ENCODE measurements around the gene OPTN. TPM values are rescaled to one million over a fixed set of nuclear protein-coding genes. Genes with fewer than 3 reads are reported as not detected.

OPTN gene
- total and polyA plus RNA-seq, 2 experiments from 2014 or later, result 48.7 to 79.4 TPM

- Histone ChIP-seq H3K79me2 (no peaks in the 10 kb centered on the region), H3K27me3 (no peaks in the 10 kb centered on the region), H3K27ac (no peak overlapping the region), H3K9me2 (replicated peaks; ENCODE audit: insufficient read depth) (no peaks in the 10 kb centered on the region), H3K4me3 (no peak overlapping the region), H3K4me1 (ENCODE audit: insufficient read depth) (peaks cover 3% of the 10 kb centered on the region), H4K20me1 (ENCODE audit: insufficient read depth, poor library complexity, severe bottlenecking) (no peaks in the 10 kb centered on the region), H2AFZ (no peak overlapping the region), H3K36me3 (replicated peaks; ENCODE audit: insufficient read depth, low read depth) (no peaks in the 10 kb centered on the region), H3K4me2 (no peak overlapping the region), H3K9me3 (ENCODE audit: low read depth) (no peaks in the 10 kb centered on the region)
- DNase-seq (ENCODE audit: low spot score), result no peak
- TF ChIP-seq CTCF (IDR thresholded peaks at IDR 0.05; ENCODE audit: poor library complexity), result no peak
- no peak for TF ChIP-seq EZH2 (IDR thresholded peaks at IDR 0.05; ENCODE audit: borderline replicate concordance)
- TF ChIP-seq EZH2phosphoT487 (IDR thresholded peaks at IDR 0.05; ENCODE audit: low read depth, severe bottlenecking, unreplicated experiment), result no peak
- WGBS (ENCODE audit: low lambda C conversion rate, missing lambda C conversion rate), result 91% methylated on average over 3 of the region's 3 CpGs
Measured at GRCh38 chr10:13118784-13119410, 18.9 kb downstream of the OPTN start.

GRCh38 chr10:13120786-13121499 lies 21.0 kb downstream of the OPTN start:
- H3K4me2 ChIP-seq, result no peak overlapping the region

GRCh38 chr10:13121500-13121854 lies 21.5 kb downstream of the OPTN start:
- Histone ChIP-seq H3K27ac (no peak overlapping the region), H3K79me2 (no peaks in the 10 kb centered on the region), H2AFZ (no peak overlapping the region), H3K27me3 (no peaks in the 10 kb centered on the region), H3K9me3 (ENCODE audit: low read depth) (no peaks in the 10 kb centered on the region), H3K9me2 (replicated peaks; ENCODE audit: insufficient read depth) (no peaks in the 10 kb centered on the region), H3K4me3 (no peak overlapping the region), H4K20me1 (ENCODE audit: insufficient read depth, poor library complexity, severe bottlenecking) (no peaks in the 10 kb centered on the region), H3K4me1 (ENCODE audit: insufficient read depth) (no peaks in the 10 kb centered on the region), H3K36me3 (replicated peaks; ENCODE audit: insufficient read depth, low read depth) (peaks cover 3% of the 10 kb centered on the region), H3K4me2 (no peak overlapping the region)
- 96% methylated on average over 1 of the region's 1 CpG for WGBS (ENCODE audit: low lambda C conversion rate, missing lambda C conversion rate)
- TF ChIP-seq EZH2phosphoT487 (IDR thresholded peaks at IDR 0.05; ENCODE audit: low read depth, severe bottlenecking, unreplicated experiment) (no peak), CTCF (IDR thresholded peaks at IDR 0.05; ENCODE audit: poor library complexity) (no peak), EZH2 (IDR thresholded peaks at IDR 0.05; ENCODE audit: borderline replicate concordance) (no peak)
- no peak for DNase-seq (ENCODE audit: low spot score)

More at GRCh38 chr10:13120786-13121499, 21.0 kb downstream of the OPTN start:
- Histone ChIP-seq H3K27me3 (no peaks in the 10 kb centered on the region), H3K79me2 (no peaks in the 10 kb centered on the region), H3K4me1 (ENCODE audit: insufficient read depth) (no peaks in the 10 kb centered on the region), H3K9me3 (ENCODE audit: low read depth) (no peaks in the 10 kb centered on the region), H3K4me3 (no peak overlapping the region), H3K27ac (no peak overlapping the region), H3K36me3 (replicated peaks; ENCODE audit: insufficient read depth, low read depth) (peaks cover 2% of the 10 kb centered on the region), H2AFZ (no peak overlapping the region), H4K20me1 (ENCODE audit: insufficient read depth, poor library complexity, severe bottlenecking) (no peaks in the 10 kb centered on the region), H3K9me2 (replicated peaks; ENCODE audit: insufficient read depth) (no peaks in the 10 kb centered on the region)
- 74% methylated on average over 10 of the region's 10 CpGs for WGBS (ENCODE audit: low lambda C conversion rate, missing lambda C conversion rate)
- TF ChIP-seq EZH2 (IDR thresholded peaks at IDR 0.05; ENCODE audit: borderline replicate concordance) (no peak), EZH2phosphoT487 (IDR thresholded peaks at IDR 0.05; ENCODE audit: low read depth, severe bottlenecking, unreplicated experiment) (no peak)
- DNase-seq (ENCODE audit: low spot score), result no peak

GRCh38 chr10:13136651-13137050 lies 36.7 kb downstream of the OPTN start:
- Histone ChIP-seq H4K20me1 (ENCODE audit: insufficient read depth, poor library complexity, severe bottlenecking) (no peaks in the 10 kb centered on the region), H3K27ac (no peak overlapping the region), H2AFZ (no peak overlapping the region), H3K4me2 (no peak overlapping the region), H3K79me2 (no peaks in the 10 kb centered on the region), H3K4me1 (ENCODE audit: insufficient read depth) (no peaks in the 10 kb centered on the region), H3K9me2 (replicated peaks; ENCODE audit: insufficient read depth) (no peaks in the 10 kb centered on the region), H3K27me3 (no peaks in the 10 kb centered on the region), H3K9me3 (ENCODE audit: low read depth) (no peaks in the 10 kb centered on the region), H3K36me3 (replicated peaks; ENCODE audit: insufficient read depth, low read depth) (no peaks in the 10 kb centered on the region), H3K4me3 (no peak overlapping the region)
- TF ChIP-seq EZH2phosphoT487 (IDR thresholded peaks at IDR 0.05; ENCODE audit: low read depth, severe bottlenecking, unreplicated experiment) (no peak), EZH2 (IDR thresholded peaks at IDR 0.05; ENCODE audit: borderline replicate concordance) (no peak), CTCF (IDR thresholded peaks at IDR 0.05; ENCODE audit: poor library complexity) (no peak)
- 95% methylated on average over 8 of the region's 8 CpGs for WGBS (ENCODE audit: low lambda C conversion rate, missing lambda C conversion rate)
- DNase-seq (ENCODE audit: low spot score), result no peak

All from hepatocyte (in vitro differentiated cells).